22Rv1 (cell line): ENCODE measurements around the gene WDR43.

ENCODE experiments used
- ZFX ChIP-seq: fragments of 450-650 bp; IDR thresholded peaks from 2 replicates; pipeline ENCODE4 v1.6.1; 2017; ENCODE audit warnings: antibody characterized with exemption, borderline replicate concordance
- TF ChIP-seq, protein P1 (sequence below): fragments of 450-650 bp; IDR thresholded peaks from 2 replicates; pipeline ENCODE4 v1.5.1; 2017; ENCODE audit warnings: mild to moderate bottlenecking

- TF ChIP-seq, protein P1, sequence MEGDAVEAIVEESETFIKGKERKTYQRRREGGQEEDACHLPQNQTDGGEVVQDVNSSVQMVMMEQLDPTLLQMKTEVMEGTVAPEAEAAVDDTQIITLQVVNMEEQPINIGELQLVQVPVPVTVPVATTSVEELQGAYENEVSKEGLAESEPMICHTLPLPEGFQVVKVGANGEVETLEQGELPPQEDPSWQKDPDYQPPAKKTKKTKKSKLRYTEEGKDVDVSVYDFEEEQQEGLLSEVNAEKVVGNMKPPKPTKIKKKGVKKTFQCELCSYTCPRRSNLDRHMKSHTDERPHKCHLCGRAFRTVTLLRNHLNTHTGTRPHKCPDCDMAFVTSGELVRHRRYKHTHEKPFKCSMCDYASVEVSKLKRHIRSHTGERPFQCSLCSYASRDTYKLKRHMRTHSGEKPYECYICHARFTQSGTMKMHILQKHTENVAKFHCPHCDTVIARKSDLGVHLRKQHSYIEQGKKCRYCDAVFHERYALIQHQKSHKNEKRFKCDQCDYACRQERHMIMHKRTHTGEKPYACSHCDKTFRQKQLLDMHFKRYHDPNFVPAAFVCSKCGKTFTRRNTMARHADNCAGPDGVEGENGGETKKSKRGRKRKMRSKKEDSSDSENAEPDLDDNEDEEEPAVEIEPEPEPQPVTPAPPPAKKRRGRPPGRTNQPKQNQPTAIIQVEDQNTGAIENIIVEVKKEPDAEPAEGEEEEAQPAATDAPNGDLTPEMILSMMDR: no peak
- TF ChIP-seq ZFX: no peak
Measured at GRCh38 chr2:28855977-28856376, 38.5 kb upstream of the WDR43 start.
